ENCODE measurements around the gene LENG1. TPM values are rescaled to one million over a fixed set of nuclear protein-coding genes. Genes with fewer than 3 reads are reported as not detected.

LENG1 gene
- total RNA-seq, 1 donor from 2014 or later = 2.7 TPM

DNA sequence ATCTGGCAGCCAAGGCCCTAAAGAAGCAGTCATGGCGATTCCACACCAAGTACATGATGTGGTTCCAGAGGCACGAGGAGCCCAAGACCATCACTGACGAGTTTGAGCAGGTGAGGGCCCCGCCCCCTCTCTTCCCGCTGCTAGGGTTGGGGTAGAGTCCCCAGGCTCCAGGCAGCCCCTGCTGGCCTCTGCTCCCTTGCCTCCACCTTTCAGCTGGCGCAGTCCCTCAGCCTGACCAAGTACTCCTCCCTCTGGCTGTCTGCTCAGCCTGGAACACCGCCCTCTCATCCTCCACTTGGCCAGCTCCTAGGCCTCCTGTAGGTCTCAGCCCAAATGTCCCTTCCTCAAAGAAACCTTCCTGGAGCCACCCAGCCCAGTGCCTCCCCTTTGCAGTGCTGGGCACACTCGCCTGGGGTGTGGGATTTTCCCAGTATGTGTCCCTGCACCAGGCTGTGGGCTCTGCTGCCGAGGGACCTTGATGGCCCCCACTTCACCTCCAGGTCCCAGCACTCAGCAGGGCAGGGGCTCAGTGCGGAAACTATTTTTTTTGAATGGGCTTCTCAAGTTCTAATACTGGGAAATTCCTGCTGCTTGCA lies 5.7 kb downstream of the LENG1 start:
- no peak overlapping the region for H3K27ac ChIP-seq
- H3K9me3 ChIP-seq = no peaks in the 10 kb centered on the region
- H3K36me3 ChIP-seq = peaks cover 86 to 88% of the 10 kb centered on the region in 2 donors
- TF ChIP-seq, protein P1, sequence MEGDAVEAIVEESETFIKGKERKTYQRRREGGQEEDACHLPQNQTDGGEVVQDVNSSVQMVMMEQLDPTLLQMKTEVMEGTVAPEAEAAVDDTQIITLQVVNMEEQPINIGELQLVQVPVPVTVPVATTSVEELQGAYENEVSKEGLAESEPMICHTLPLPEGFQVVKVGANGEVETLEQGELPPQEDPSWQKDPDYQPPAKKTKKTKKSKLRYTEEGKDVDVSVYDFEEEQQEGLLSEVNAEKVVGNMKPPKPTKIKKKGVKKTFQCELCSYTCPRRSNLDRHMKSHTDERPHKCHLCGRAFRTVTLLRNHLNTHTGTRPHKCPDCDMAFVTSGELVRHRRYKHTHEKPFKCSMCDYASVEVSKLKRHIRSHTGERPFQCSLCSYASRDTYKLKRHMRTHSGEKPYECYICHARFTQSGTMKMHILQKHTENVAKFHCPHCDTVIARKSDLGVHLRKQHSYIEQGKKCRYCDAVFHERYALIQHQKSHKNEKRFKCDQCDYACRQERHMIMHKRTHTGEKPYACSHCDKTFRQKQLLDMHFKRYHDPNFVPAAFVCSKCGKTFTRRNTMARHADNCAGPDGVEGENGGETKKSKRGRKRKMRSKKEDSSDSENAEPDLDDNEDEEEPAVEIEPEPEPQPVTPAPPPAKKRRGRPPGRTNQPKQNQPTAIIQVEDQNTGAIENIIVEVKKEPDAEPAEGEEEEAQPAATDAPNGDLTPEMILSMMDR (IDR thresholded peaks at IDR 0.05) = no peak
- intact Hi-C loops (cut with DNase I) = no loop called here
- peaks cover 6 to 8% of the 10 kb centered on the region in 2 donors for H3K4me1 ChIP-seq
- no peak for DNase-seq (ENCODE audit: low spot score in 2 of 2)
- H3K27me3 ChIP-seq = no peaks in the 10 kb centered on the region
- no peak overlapping the region for H3K4me3 ChIP-seq

DNA sequence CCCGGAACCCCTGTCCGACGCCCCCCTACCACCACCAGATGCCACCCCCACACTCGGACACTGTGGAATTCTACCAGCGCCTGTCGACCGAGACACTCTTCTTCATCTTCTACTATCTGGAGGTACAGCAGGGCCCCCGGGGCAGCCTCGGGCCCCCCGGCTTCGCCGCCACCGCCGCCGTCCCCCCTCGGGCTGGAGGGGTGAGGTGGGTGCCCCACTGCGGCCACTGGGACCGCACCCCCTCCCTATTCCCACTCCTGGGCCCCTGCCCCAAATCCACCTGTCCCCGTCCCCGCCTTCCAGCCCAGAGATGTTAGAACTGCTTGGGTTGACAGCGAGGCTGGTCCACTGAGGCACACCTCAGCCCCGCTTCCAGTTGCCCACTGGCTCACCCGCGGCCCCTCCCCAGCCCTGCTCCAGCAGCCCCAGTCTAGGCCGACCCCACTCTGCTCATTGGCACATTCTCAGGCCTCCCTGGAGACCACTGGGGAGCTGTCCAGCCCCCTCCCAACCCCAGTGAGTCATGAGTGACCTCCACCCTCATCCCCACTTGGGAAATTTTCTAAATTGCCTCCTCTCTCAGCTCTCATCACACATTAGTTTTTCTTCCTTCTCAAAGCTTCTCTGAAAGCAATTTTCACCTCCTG lies 6.5 kb downstream of the LENG1 start:
- H3K9me3 ChIP-seq = no peaks in the 10 kb centered on the region
- intact Hi-C loops (cut with DNase I) = no loop called here
- no peak for DNase-seq (ENCODE audit: low spot score in 2 of 2)
- H3K4me1 ChIP-seq = no peaks in the 10 kb centered on the region
- no peak overlapping the region for H3K4me3 ChIP-seq
- TF ChIP-seq, protein P1 (IDR thresholded peaks at IDR 0.05) = no peak
- no peaks in the 10 kb centered on the region for H3K27me3 ChIP-seq
- no peak overlapping the region for H3K27ac ChIP-seq
- peaks cover 94 to 96% of the 10 kb centered on the region in 2 donors for H3K36me3 ChIP-seq

DNA sequence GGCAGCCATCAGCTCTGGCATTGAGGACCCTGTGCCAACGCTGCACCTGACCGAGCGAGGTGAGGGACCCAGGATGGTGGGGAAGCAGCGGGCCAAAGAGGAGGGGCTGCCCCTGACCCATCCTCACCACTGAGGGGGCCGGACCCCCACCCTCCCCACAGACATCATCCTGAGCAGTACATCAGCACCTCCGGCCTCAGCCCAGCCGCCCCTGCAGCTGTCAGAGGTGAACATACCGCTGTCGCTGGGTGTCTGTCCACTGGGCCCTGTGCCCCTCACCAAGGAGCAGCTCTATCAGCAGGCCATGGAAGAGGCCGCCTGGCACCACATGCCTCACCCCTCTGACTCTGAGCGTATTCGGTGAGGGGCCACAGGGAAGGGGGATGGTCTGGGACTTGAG lies 7.3 kb downstream of the LENG1 start:
- TF ChIP-seq, protein P1 (IDR thresholded peaks at IDR 0.05) = no peak
- intact Hi-C loops (cut with DNase I) = no loop called here
- Histone ChIP-seq H3K36me3 (peaks cover 94 to 96% of the 10 kb centered on the region in 2 donors), H3K9me3 (no peaks in the 10 kb centered on the region), H3K4me1 (no peaks in the 10 kb centered on the region), H3K27me3 (no peaks in the 10 kb centered on the region), H3K4me3 (no peak overlapping the region), H3K27ac (no peak overlapping the region)
- no peak for DNase-seq (ENCODE audit: low spot score in 2 of 2)

DNA sequence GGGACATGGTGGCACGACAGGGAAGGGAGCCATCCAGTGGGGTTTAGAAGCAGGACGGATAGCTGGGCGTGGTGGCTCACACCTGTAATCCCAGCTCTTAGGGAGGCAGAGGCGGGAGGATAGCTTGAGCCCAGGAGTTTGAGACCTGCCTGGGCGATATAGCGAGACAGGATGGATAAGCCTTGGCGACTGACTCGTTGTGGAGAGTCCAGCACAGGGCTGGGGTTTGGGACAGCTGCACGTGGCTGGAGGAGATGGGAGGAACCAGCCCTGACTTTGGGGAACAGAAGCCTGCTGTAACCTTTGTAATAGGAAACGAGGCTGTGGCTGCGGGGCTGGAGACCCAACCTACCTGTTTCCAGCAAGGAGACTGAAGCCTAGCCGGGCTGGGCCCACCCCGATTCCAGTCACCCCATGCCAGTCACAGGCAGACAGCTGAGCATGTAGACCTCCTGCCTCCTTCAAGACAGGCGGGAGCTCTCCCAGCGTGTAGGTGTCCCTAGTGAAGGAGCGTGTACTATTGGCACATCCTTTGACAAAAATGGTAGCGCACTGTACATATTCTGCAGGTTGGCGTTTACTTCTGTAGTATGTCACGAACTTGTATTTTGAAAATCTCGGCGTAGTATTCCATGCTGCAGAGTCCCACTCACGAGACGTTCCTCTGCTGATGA lies 8.0 kb downstream of the LENG1 start:
- intact Hi-C loops (cut with DNase I) = no loop called here
- no peaks in the 10 kb centered on the region for H3K27me3 ChIP-seq
- no peak overlapping the region for H3K27ac ChIP-seq
- TF ChIP-seq, protein P1 (IDR thresholded peaks at IDR 0.05) = no peak
- no peaks in the 10 kb centered on the region for H3K9me3 ChIP-seq
- peaks cover 94 to 96% of the 10 kb centered on the region in 2 donors for H3K36me3 ChIP-seq
- H3K4me3 ChIP-seq = no peak overlapping the region
- H3K4me1 ChIP-seq = no peaks in the 10 kb centered on the region
- no peak for DNase-seq (ENCODE audit: low spot score in 2 of 2)

DNA sequence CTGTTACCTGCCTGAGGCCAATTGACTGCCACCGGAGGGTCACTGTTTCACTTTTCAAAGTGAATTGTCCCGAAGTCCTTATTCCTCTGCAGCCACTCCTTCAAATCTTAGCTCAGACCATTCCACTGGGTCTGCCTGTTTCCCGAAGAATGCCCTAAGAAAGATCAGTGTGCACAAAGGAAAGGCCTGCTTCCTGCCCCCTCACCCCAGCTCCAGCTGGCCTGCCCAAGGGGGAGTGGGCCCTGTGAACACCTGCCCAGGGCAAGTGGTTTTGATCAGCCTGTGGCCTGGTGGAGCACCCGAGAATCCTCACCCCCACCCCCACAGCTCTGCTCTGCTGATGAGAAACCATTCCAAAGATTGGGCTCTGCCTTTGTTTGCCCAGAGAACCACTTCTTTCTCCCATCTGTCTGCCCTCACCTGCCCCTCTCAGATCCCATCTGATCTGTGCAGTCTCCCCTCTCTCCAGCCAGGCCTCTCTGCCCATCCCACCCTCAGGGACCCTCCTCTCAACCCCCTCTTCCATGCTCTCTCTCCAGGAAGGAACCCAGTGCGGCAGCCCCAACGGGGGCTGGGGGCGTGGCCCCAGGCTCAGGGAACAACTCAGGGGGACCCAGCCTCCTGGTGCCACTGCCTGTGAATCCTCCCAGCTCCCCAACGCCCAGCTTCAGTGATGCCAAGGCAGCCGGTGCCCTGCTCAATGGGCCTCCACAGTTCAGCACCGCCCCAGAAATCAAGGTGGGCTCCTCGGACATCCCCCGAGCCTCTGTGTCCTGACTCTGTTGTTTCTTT lies 10.3 kb downstream of the LENG1 start:
- Histone ChIP-seq H3K4me3 (no peak overlapping the region), H3K4me1 (no peaks in the 10 kb centered on the region), H3K36me3 (peaks cover 94 to 96% of the 10 kb centered on the region in 2 donors), H3K27ac (no peak overlapping the region), H3K27me3 (no peaks in the 10 kb centered on the region), H3K9me3 (no peaks in the 10 kb centered on the region)
- TF ChIP-seq, protein P1 (IDR thresholded peaks at IDR 0.05) = no peak
- intact Hi-C loops (cut with DNase I) = no loop called here
- no peak for DNase-seq (ENCODE audit: low spot score in 2 of 2)

Measured in ascending aorta (tissue), 2 donors.